ENCODE measurements around the gene ZMYND10. TPM values are rescaled to one million over a fixed set of nuclear protein-coding genes. Genes with fewer than 3 reads are reported as not detected.

ZMYND10 gene
- total and polyA plus RNA-seq, 10 donors: 0.56 to 2.2 (median 1.2) TPM; not detected in 1

DNA sequence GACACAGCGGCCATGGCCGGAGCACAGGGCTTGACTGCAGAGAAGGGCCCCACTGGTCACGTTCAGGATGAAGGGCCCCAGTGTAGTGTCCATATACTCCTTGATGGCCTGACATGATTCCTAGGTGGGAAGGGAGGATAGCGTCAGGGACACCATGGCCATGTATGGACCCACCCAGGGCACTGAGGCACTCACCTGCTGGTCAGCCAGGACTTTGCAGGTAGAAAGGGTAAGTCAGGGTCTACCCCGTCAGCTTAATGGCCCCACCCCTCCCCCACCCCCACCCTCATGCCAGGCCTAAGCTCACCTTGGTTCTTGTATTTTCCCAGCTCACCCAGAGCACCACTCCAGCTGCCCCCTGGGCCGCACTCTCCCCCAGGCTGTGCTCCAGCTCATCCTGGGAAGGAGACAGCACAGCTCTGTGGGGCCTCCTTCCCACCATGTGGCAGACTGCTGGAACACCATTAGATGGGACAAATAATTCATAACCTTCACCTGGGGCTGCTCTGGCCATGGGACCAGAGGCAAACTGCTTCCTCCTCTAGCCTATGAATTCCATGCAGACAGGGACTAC is 44.8 kb downstream of the ZMYND10 start:
- H3K27ac ChIP-seq: peak overlapping the region; percentile 31 to 98 (median 94)
- H3K36me3 ChIP-seq: peaks cover 0 to 10% (median 0%) of the 10 kb centered on the region in 6 donors
- H3K27me3 ChIP-seq (replicated peaks in 1 of 7): no peaks in the 10 kb centered on the region
- peak overlapping the region in 6 of 8 donors; percentile 27 to 90 (median 59) for H3K4me3 ChIP-seq
- peak; percentile 80 for DNase-seq
- no peaks in the 10 kb centered on the region for H3K9me3 ChIP-seq
- TF ChIP-seq POLR2AphosphoS5 (IDR thresholded peaks at IDR 0.05): no peak
- TF ChIP-seq, protein P1, sequence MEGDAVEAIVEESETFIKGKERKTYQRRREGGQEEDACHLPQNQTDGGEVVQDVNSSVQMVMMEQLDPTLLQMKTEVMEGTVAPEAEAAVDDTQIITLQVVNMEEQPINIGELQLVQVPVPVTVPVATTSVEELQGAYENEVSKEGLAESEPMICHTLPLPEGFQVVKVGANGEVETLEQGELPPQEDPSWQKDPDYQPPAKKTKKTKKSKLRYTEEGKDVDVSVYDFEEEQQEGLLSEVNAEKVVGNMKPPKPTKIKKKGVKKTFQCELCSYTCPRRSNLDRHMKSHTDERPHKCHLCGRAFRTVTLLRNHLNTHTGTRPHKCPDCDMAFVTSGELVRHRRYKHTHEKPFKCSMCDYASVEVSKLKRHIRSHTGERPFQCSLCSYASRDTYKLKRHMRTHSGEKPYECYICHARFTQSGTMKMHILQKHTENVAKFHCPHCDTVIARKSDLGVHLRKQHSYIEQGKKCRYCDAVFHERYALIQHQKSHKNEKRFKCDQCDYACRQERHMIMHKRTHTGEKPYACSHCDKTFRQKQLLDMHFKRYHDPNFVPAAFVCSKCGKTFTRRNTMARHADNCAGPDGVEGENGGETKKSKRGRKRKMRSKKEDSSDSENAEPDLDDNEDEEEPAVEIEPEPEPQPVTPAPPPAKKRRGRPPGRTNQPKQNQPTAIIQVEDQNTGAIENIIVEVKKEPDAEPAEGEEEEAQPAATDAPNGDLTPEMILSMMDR (IDR thresholded peaks at IDR 0.05 in 8 of 11, conservative IDR thresholded peaks at IDR 0.05 in 3 of 11): no peak
- TF ChIP-seq POLR2A (IDR thresholded peaks at IDR 0.05): no peak
- peaks cover 18 to 75% (median 47%) of the 10 kb centered on the region in 6 donors for H3K4me1 ChIP-seq
- intact Hi-C loops (cut with DNase I; ENCODE audit: low total_unique reads): no loop called here
- WGBS, 5 donors: 61 to 87% (median 79%) methylated on average over 6 of the region's 6 CpGs

DNA sequence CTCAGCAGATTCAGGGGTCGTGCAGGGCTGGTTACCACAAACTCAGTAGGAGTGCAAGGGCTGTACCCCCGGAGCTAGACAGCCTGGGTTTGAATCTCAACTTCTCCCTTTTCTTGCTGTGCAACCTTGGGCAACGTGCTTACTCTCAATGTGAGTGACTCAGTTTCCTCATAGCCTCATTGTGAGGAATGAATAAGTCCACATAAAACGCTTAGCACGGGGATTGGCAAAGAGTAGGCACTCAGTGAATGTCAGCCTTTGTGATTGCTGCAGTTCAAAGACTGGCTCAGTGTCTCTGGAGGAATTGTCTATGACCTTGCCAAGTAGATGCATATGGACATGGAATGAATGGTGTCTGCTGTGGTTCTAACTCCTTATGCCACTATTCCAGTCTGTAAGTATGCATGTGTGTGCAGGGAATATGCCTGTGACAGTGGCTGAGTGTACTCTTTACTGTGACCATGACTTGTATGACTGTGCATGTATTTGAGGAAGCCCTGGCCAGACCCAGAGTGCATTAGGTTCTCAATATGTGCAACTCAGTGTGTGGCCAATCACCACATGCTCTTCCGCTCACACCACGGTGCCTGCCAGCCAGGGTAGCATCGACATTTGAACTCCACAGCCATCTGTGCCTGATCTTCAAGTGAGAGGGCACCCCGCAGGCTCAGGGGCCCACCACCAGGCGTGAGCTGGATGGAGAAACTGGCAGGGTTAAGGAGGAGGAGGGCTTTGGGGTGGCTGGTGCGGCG is 45.4 kb downstream of the ZMYND10 start:
- intact Hi-C loops (cut with DNase I; ENCODE audit: low total_unique reads): no loop called here
- TF ChIP-seq, protein P1 (IDR thresholded peaks at IDR 0.05 in 8 of 11, conservative IDR thresholded peaks at IDR 0.05 in 3 of 11): peak in 1 of 11 experiments; percentile 18
- peak in 2 of 3 donors; percentile 76 for TF ChIP-seq POLR2AphosphoS5 (IDR thresholded peaks at IDR 0.05)
- peak in 1 of 3 donors; percentile 33 for TF ChIP-seq POLR2A (IDR thresholded peaks at IDR 0.05)
- peak; percentile 87 for DNase-seq
- Histone ChIP-seq H3K27me3 (replicated peaks in 1 of 7) (no peaks in the 10 kb centered on the region), H3K4me3 (peak overlapping the region in 7 of 8 donors; percentile 27 to 90 (median 61)), H3K4me1 (peaks cover 18 to 74% (median 47%) of the 10 kb centered on the region in 6 donors), H3K9me3 (no peaks in the 10 kb centered on the region), H3K27ac (peak overlapping the region; percentile 31 to 98 (median 94)), H3K36me3 (peaks cover 0 to 10% (median 0%) of the 10 kb centered on the region in 6 donors)
- WGBS, 5 donors: 34 to 46% (median 38%) methylated on average over 11 to 12 of the region's 12 CpGs

GRCh38 chr3:50299638-50299928 is 45.9 kb downstream of the ZMYND10 start:
- H3K9me3 ChIP-seq: no peaks in the 10 kb centered on the region
- H3K27me3 ChIP-seq (replicated peaks in 1 of 7): no peaks in the 10 kb centered on the region
- intact Hi-C loops (cut with DNase I; ENCODE audit: low total_unique reads): no loop called here
- TF ChIP-seq, protein P1 (IDR thresholded peaks at IDR 0.05 in 8 of 11, conservative IDR thresholded peaks at IDR 0.05 in 3 of 11): no peak
- no peak for TF ChIP-seq POLR2AphosphoS5 (IDR thresholded peaks at IDR 0.05)
- TF ChIP-seq POLR2A (IDR thresholded peaks at IDR 0.05): peak in 1 of 3 donors; percentile 23
- peaks cover 18 to 69% (median 44%) of the 10 kb centered on the region in 6 donors for H3K4me1 ChIP-seq
- DNase-seq: no peak
- peaks cover 0 to 10% (median 0%) of the 10 kb centered on the region in 6 donors for H3K36me3 ChIP-seq
- 1 to 3% (median 2%) methylated on average over 4 to 12 of the region's 12 CpGs for WGBS, 5 donors
- H3K27ac ChIP-seq: peak overlapping the region; percentile 31 to 98 (median 94)
- H3K4me3 ChIP-seq: peak overlapping the region in 7 of 8 donors; percentile 27 to 90 (median 61)
